IPS-NIHi7 (cell line): Measurements from ENCODE around the gene GMDS.
A peak's percentile ranks its signal among the peaks of the same experiment; 100 is the strongest.
"Not testable (repeated sequence)": the region's sequence is repeated elsewhere in the genome, so short reads cannot be mapped to it uniquely, and the experiment has no call there.

Experiments
- DNase-seq: peaks from one replicate; pipeline ENCODE4 v3.0.0; 2012; ENCODE audit warnings: mixed read lengths; ENCODE audit errors: extremely low spot score

Gene GMDS

DNA sequence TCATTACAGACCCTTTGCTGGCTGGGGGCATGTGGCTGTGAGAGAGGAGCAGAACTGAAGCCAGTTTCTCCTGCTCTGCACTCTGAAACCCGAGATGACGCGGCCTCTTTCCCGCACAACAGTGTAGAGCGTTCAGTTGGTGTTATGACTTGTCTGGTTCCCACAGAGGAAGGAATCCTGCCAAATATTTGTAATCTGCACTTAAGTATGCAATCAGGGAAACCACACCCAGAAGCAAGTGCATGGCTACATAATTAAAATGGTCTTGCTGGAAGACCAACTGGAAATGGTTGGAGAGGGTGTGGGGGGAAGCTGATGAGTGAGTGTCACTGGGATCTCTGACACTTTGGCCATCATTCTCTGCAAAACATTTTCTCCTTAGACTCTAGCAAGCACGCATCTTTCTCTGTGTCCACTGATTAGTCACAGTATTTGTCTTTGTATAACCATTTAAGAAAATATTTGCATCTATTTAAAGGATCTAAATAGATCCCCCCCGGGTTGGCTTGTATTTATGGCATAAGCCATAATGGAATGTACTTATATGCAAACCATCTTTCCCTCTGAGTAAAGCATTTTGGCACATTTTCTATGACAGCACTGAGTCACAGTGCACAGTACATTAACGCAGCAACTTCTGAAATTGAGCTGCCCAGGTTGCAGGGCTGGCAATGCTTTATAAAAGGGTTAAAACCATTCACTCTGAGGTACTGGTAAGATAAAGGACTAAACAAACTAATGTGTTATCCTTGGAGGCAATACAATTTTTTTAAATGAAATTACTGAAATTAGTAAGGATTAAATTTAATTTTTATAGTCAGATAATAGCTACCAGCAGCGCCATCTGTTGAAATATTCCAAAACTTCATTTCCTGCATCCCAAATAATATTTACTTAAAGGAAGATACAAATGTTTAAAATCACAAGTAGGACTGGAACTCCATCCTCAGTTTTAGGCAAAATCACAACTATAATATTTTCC is 559.0 kb downstream of the GMDS start:
- DNase-seq = no peak

- DNase-seq = no peak
These were observed 565.7 kb downstream of the GMDS start for GRCh38 chr6:1679688-1680068.

GRCh38 chr6:1679031-1679687 is 566.2 kb downstream of the GMDS start:
- DNase-seq = no peak

GRCh38 chr6:1678201-1678600 is 567.2 kb downstream of the GMDS start:
- DNase-seq = peak; percentile 44

- DNase-seq = no peak
These were observed 573.0 kb downstream of the GMDS start for GRCh38 chr6:1672379-1672778.

DNA sequence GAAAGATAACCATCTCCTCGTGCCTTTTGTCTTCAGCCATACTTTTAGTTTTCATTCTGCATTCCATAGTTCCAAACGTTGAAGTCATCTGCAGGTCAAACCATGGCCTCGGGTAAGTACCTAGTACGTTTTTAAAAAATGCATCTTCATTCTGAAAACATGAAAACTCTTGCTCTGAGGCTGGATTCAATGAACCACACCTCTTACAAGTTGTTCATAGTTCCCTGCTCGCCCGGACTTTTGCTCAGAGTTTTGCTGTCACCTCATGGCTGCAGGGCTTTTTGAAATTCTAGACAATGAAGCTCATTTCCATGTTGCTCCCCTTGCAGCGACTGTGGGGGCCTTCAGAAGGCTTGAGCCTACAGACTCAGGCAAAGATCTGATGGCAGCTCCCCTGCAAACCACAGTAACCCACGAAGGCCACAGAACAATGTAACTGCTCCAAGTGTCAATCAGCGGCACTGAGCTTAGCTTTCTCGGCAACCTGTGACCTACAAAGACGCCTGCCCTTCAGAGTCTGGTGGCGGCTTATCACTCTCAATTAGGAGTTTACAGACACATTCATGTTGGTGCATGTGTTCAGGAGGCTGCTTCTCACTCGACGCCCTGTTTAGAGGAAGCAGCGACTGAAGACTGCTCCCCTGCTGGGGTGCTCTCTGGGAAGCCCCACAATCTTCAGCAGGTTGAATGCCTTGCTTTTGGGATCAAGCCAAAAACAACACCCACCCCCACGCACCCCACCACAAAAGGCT is 574.5 kb downstream of the GMDS start:
- no peak for DNase-seq

DNA sequence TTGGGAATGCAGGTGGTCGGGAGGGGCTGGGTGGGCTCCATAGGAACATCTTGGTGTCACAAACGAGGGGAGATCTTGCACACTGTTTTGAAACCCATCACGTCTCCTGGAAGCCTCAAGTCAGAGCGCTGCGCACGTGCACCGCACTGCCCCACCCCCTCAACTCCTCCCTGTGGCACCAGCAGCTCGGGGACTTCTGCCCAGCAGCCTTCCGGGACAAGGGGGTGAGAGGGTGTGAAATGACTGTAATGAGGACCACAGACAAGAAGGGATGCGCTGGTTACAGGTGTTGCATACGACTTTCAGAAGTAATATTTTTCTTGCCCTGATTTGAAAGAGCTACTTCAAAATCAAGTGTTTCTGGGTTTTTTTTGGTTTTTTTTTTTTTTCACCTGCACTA is 575.4 kb downstream of the GMDS start:
- DNase-seq = no peak

- DNase-seq = not testable (repeated sequence)
These were observed 576.9 kb downstream of the GMDS start for GRCh38 chr6:1668456-1668855.

GRCh38 chr6:1667805-1668175 is 577.6 kb downstream of the GMDS start:
- DNase-seq = no peak

DNA sequence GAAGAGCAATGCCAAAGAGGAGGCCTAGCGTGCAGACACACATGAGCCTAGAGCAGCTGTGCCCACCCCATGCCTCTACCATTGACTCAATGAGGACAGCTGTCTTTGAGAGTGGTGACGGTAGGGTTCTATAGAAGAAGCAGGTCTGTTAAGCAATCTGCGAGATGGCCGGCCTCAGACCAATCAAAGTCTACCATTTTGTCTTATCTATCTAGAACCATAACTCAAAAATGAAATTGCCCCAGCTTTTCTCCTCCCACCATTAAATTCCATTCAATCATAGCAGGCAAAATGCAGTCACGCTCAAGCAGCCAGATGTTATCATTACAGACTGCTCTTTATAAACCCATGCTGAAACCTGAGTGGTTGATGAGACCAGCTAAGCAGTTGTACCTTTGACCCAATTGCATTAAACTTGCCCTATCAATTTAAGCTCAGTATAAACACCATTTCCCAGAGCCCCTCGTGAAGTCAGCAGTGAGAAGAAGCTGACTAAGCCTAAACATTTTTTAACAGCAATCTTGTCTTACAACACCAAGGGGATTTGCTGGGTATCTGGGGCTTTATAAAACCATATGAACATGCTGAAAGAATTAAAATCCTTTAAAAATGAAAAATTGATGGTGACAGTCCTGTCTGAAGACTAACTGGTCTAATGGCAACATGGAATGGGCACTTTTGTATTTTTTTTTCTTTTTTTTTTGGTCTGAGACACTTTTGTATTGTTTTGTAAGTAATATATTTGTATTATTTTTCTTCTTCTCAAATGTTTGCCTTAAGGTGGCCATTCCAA is 578.2 kb downstream of the GMDS start:
- no peak for DNase-seq

DNA sequence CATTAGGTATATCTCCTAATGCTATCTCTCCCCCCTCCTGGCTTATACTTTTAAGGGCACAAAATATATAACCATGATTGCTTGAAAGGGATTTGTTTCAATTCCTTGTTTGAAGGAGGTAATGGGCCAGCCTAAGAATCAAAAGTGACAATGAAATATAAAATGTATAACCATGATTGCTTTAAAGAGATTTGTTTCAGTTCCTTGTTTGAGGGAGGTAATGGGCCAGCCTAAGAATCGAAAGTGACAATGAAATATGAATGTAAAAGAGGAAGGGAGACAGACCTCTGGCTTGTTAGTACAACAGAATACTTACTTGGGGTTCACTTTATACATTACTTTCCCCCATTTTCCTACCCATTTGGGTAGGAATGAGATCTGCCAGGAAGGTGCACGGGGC is 580.2 kb downstream of the GMDS start:
- no peak for DNase-seq

DNA sequence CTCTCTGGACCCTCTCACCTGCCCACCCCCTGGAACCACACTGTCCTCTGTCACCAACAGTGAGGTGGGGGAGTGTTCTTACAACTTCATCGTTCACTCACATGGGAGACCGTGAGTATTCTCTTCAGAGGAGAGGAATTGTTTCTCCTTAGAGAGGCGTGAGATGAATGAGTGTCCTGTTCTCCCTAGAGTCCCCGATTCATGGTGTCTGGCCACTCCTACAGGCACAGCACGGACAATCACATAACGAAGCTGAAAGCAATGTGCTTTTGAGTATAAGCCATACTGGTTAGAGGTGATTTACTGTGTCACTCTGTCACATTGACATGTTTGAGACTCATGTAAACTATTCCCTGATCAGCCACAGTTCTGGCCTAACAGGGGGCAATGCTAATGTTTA is 581.1 kb downstream of the GMDS start:
- DNase-seq = no peak

DNA sequence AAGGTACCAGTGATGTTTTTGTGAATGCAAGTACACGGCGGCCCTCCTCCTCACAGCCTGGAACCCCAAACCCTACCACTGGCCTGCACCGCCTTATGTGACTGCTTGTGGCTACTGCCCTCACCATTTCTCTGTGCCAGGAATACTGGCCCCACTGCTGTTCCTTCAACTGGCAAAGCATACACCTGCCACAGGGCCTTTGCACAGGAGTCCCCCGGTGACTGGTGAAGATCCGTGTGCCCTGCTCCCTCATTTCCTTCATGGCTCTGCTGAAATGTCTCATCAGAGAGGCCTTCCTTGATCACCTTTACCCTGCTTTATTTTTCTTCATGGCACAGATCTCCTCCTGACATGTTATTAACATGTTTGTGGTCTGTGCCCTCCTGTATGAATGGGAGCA is 581.9 kb downstream of the GMDS start:
- DNase-seq = no peak

DNA sequence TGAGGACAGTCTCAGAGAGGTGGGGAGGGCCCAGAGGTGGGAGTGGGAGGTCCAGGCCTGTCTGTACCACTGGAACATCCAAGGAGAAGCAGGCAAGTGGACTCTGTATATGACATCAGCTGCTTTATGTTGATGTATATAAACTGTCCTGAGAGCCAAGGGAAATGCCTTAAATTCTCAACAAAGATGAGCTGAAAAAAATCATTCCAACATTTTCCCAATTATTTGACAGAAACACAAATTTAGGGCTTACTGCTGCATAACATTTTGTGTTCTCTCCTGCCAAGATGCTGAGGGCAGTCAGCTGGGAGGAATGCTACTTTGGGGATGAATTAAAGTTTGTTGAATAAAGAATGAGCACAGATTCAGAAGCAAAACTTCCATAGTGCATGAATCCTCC is 582.9 kb downstream of the GMDS start:
- no peak for DNase-seq

DNA sequence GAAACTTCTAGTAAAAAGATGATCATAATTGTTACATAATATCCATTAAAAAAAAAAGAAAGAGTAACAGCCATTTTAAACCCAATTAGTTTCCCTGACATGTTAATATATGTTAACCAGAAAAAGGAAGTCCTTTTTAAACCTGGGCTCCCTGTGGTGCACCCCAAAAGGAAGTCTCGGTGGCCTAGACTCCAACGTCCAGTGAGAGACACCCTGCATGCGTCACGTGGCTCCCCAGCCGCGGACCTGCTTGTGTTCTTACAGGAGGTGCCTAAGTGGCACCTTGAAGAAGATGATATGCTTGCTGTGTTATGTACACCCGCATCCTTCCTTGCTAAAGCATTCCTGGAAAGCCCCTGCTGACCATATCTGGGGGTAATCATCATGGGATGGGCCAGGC is 585.6 kb downstream of the GMDS start:
- no peak for DNase-seq

DNA sequence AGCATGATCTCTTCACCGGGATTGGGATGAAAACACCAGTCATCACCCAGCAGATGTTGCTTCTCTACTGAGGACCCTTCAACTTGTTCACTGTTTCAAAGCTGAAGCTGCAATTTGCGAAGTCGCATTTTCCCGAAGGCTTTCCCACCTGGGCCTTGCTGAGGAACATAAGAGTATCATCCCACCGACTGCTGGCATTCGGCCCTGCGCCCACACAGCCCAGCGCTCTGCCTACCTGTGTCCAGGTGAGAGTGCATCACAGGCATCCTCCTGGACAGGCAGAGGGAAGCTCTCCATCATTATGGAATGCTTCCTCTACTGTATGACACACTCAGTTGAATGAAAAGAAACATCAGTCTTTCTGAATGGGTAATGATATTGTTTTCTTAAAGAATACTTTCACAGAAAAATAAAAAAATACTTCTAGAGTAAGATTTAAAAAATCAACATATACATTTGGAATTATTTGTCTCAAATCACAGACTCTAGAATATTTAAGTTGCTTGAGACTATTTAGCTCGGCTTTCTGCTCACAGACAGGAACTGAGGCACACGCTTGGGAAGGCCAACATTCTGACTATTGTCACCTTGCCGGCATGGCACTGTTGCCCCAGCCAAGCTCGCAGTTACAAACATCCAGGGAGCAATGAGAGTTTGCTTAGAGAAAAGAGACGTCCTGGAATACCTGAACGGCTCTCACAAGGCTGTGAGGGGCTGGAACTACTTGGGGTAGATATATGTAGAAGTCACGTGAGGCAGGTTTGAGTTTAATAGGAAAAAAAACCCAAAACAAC is 587.0 kb downstream of the GMDS start:
- no peak for DNase-seq

- no peak for DNase-seq
These were observed 587.6 kb downstream of the GMDS start for GRCh38 chr6:1657771-1658165.

DNA sequence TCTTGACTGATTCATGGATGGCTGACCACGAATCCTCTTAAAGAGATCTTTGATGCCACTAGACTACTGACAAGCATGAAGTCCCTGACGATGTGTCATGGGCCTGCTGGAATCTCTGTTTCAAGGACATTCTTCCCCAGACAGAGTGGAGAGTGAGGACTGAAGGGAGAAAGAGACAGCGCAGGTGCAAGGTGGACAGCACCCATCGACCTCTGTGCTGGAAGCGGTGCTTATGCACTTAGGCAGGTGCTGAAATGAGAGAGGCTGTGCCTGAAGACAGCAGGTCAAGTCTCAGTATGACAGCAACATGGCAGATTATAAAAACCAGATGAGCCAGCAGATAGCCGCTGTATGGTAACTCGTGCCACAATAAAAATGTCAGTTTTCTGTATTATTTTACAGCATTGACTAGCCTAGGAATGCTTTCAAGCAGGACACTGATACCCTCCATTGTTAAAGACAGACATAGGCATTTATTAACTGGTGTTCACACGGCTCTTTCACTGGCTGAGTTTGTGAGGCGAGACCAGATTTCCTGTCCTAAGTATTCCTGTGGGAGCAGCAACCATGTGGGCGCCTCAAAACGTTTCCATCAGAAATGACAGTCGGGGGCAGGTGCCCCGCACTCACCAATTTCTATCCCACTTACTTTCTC is 588.2 kb downstream of the GMDS start:
- no peak for DNase-seq

DNA sequence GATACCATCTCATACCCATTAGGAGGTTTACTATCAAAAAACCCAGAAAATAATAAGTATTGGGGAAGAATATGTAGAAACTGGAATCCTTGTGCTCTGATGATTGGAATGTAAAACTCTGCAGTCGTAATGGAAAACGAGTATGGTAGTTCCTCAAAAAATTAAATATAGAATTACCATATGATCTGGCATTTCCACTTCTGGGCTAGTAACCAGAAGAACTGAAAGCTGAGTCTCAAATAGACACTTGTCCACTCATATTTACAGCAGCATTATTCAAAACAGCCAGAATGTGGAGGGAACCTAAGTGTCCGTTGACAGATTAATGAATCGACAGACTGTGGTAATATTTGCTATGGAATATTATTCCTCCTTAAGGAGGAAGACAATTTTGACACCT is 591.4 kb downstream of the GMDS start:
- no peak for DNase-seq

- DNase-seq = no peak
These were observed 592.6 kb downstream of the GMDS start for GRCh38 chr6:1652842-1653241.
